HG03354 (cell line): ENCODE measurements around the gene THYN1.
A peak's percentile ranks its signal among the peaks of the same experiment; 100 is the strongest.
"Not testable (repeated sequence)": the region's sequence is repeated elsewhere in the genome, so short reads cannot be mapped to it uniquely, and the experiment has no call there.

Experiments
- ATAC-seq: cut with Tn5 transposase; IDR thresholded peaks from one replicate; pipeline ENCODE4 v1.9.1; 2021; ENCODE audit warnings: mild to moderate bottlenecking; ENCODE audit not compliant: unreplicated experiment, poor library complexity, severe bottlenecking

The THYN1 gene

GRCh38 chr11:134253188-134253993 lies at the start of gene THYN1, which contains the start of gene ACAD8:
Gene THYN1, minus strand, starts transcription at chr11:134253352. Its CDS starts 470 bp downstream, at chr11:134252882.
Gene ACAD8, plus strand, starts transcription at chr11:134253568. Its CDS starts 33 bp downstream, at chr11:134253601.
- peak; percentile 99 for ATAC-seq

GRCh38 chr11:134294664-134295063 lies 41.5 kb upstream of the THYN1 start:
- no peak for ATAC-seq

- ATAC-seq, result no peak
Observed at GRCh38 chr11:134293119-134294113, 40.3 kb upstream of the THYN1 start.

- no peak for ATAC-seq
Observed at GRCh38 chr11:134292661-134293060, 39.5 kb upstream of the THYN1 start.

GRCh38 chr11:134291196-134291595 lies 38.0 kb upstream of the THYN1 start:
- ATAC-seq, result no peak

- no peak for ATAC-seq
Observed at GRCh38 chr11:134290646-134291045, 37.5 kb upstream of the THYN1 start.

GRCh38 chr11:134289789-134290188 lies 36.6 kb upstream of the THYN1 start:
- ATAC-seq, result no peak

- ATAC-seq, result no peak
Observed at GRCh38 chr11:134289167-134289566, 36.0 kb upstream of the THYN1 start.

- no peak for ATAC-seq
Observed at GRCh38 chr11:134288486-134288885, 35.3 kb upstream of the THYN1 start.

- no peak for ATAC-seq
Observed at GRCh38 chr11:134287561-134287960, 34.4 kb upstream of the THYN1 start.

- not testable (repeated sequence) for ATAC-seq
Observed at GRCh38 chr11:134284349-134284748, 31.2 kb upstream of the THYN1 start.

GRCh38 chr11:134283461-134284230 lies 30.5 kb upstream of the THYN1 start:
- no peak for ATAC-seq

GRCh38 chr11:134282121-134283045 lies 29.2 kb upstream of the THYN1 start:
- no peak for ATAC-seq

- not testable (repeated sequence) for ATAC-seq
Observed at GRCh38 chr11:134281635-134282034, 28.5 kb upstream of the THYN1 start.

GRCh38 chr11:134278356-134278755 lies 25.2 kb upstream of the THYN1 start:
- ATAC-seq, result no peak

GRCh38 chr11:134277183-134278001 lies 24.2 kb upstream of the THYN1 start:
- ATAC-seq, result no peak

GRCh38 chr11:134276396-134277182 lies 23.4 kb upstream of the THYN1 start:
- peak; percentile 35 for ATAC-seq
